Naive thymus-derived CD4-positive, alpha-beta T cell (primary cell): ENCODE results near the gene CPNE6. TPM values are rescaled to one million over a fixed set of nuclear protein-coding genes. Genes with fewer than 3 reads are reported as not detected.

Experiments
- ATAC-seq: fragments of 150-1000 bp; cut with Tn5 transposase; 2 replicates; pipeline ENCODE4 v1.10.0; 2021; ENCODE audit warnings: mild to moderate bottlenecking, moderate library complexity
- CTCF ChIA-PET: fragments of 350-600 bp; sonication (Branson Sonifier 250); formaldehyde crosslinking; loops from one replicate; lab custom pipeline; 2021; ENCODE audit warnings: antibody characterized with exemption; lab: Charles Lee
- POLR2A ChIA-PET: fragments of 350-600 bp; sonication (Branson Sonifier 250); formaldehyde crosslinking; loops from one replicate; lab custom pipeline; 2021; ENCODE audit warnings: antibody characterized with exemption, inconsistent platforms; lab: Charles Lee
- DNase-seq, 9 donors: peaks; one replicate each; pipeline versions ENCODE4 v3.0.0 to v3.0.0-alpha.2; 2020 to 2022; ENCODE audit warnings: mixed read lengths in 1 of 9
- H3K27ac ChIP-seq: one replicate; pipeline ENCODE4 v1.7.0; 2013; ENCODE audit warnings: mild to moderate bottlenecking, low read depth, low read length, moderate library complexity
- H3K27me3 ChIP-seq, 2 donors: one replicate each; pipeline ENCODE4 v1.7.0; 2013; ENCODE audit warnings: low read length in 2 of 2, mild to moderate bottlenecking in 2 of 2, moderate library complexity in 2 of 2; ENCODE audit not compliant: control insufficient read depth in 2 of 2, insufficient read depth in 2 of 2
- H3K36me3 ChIP-seq, 3 experiments: 1 replicate in 2 of 3; 2 replicates in 1 of 3; pipeline ENCODE4 v1.7.0; 2013; ENCODE audit warnings: low read length in 3 of 3, mild to moderate bottlenecking in 3 of 3, moderate library complexity in 1 of 3; ENCODE audit not compliant: insufficient read depth in 3 of 3, control insufficient read depth in 2 of 3
- H3K4me1 ChIP-seq, 2 donors: one replicate each; pipeline ENCODE4 v1.7.0; 2013; ENCODE audit warnings: low read length in 2 of 2, mild to moderate bottlenecking in 2 of 2, moderate library complexity in 1 of 2; ENCODE audit not compliant: control insufficient read depth in 2 of 2, insufficient read depth in 2 of 2
- H3K4me3 ChIP-seq: 2 replicates; pipeline ENCODE4 v1.7.0; 2013; ENCODE audit warnings: mild to moderate bottlenecking, low read length
- H3K9me3 ChIP-seq, 3 experiments: 1 replicate in 2 of 3; 2 replicates in 1 of 3; pipeline ENCODE4 v1.7.0; 2013; ENCODE audit warnings: low read length in 3 of 3; ENCODE audit not compliant: control insufficient read depth in 2 of 3
- H3K27ac Mint-ChIP-seq, 9 donors: one replicate each; pipeline ENCODE4 v1.8.0; 2020 to 2022; ENCODE audit warnings: mixed read lengths in 9 of 9, mild to moderate bottlenecking in 8 of 9, moderate library complexity in 5 of 9, inconsistent platforms in 2 of 9
- H3K27me3 Mint-ChIP-seq, 5 donors: one replicate each; pipeline ENCODE4 v1.8.0; 2021 to 2022; ENCODE audit warnings: mixed read lengths in 5 of 5, mild to moderate bottlenecking in 1 of 5
- H3K36me3 Mint-ChIP-seq, 5 donors: one replicate each; pipeline ENCODE4 v1.8.0; 2020 to 2022; ENCODE audit warnings: mixed read lengths in 5 of 5, mild to moderate bottlenecking in 3 of 5, inconsistent platforms in 1 of 5
- H3K4me1 Mint-ChIP-seq, 7 donors: one replicate each; pipeline ENCODE4 v1.8.0; 2020 to 2022; ENCODE audit warnings: mixed read lengths in 7 of 7, mild to moderate bottlenecking in 3 of 7, inconsistent platforms in 1 of 7
- H3K4me3 Mint-ChIP-seq, 10 donors: one replicate each; pipeline ENCODE4 v1.8.0; 2020 to 2022; ENCODE audit warnings: mild to moderate bottlenecking in 10 of 10, mixed read lengths in 10 of 10, moderate library complexity in 6 of 10, inconsistent platforms in 2 of 10
- H3K9me3 Mint-ChIP-seq, 11 donors: one replicate each; pipeline ENCODE4 v1.8.0; 2020 to 2022; ENCODE audit warnings: mixed read lengths in 11 of 11, mild to moderate bottlenecking in 4 of 11, inconsistent platforms in 1 of 11, moderate library complexity in 1 of 11
- intact Hi-C, 2 donors: fragments of 100-400 bp; cut with micrococcal nuclease; formaldehyde crosslinking; loops; one replicate each; pipeline ENCODE4 v1.15.1; 2023
- polyA plus RNA-seq, 2 donors: library from polyadenylated mRNA; unstranded; fragments of 300-500 nt; fragmentation: Illumina TruSeq; gene quantifications; one replicate each; pipeline ENCODE4 v1.2.3, GENCODE V29; 2021
- total RNA-seq, 6 experiments: library from RNA in 5 of 6; stranded (reverse) in 5 of 6; gene quantifications; 1 replicate in 5 of 6; 2 replicates in 1 of 6; pipeline ENCODE4 v1.2.3 and lab custom pipeline; 2021 to 2026

CPNE6 gene
- total and polyA plus RNA-seq, 7 experiments from 2014 or later = 0.12 TPM; not detected in 6

DNA sequence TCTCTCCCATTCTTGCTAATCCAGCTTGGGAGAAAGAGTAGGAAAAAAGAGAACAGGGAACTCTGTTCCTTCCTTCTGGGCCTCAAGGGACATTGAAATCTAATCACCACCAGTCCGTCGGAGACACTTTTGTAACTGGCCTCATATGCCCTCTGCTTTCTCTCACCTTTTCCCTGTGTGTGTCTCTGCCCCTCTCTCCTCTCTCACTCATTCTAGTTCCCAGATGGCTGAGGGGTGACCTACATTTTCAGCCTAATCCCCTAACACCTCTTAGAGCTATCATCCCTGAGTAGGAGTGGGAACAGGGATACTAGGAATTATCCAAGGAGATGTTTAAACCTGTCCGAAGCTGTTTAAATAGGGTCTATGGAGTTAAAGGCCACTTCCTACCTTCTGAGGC, 13.9 kb downstream of the CPNE6 start:
- intact Hi-C loops = no loop called here
- POLR2A ChIA-PET = interaction anchor here (0.6 to 1.8 kb wide), 4 partner anchors 18 to 60 kb away, joined by 3 to 6 read pairs (median 4); no protein-coding TSS in a partner anchor
- H3K27ac Mint-ChIP-seq = peak overlapping the region in 2 of 9 donors; percentile 34 to 65

DNA sequence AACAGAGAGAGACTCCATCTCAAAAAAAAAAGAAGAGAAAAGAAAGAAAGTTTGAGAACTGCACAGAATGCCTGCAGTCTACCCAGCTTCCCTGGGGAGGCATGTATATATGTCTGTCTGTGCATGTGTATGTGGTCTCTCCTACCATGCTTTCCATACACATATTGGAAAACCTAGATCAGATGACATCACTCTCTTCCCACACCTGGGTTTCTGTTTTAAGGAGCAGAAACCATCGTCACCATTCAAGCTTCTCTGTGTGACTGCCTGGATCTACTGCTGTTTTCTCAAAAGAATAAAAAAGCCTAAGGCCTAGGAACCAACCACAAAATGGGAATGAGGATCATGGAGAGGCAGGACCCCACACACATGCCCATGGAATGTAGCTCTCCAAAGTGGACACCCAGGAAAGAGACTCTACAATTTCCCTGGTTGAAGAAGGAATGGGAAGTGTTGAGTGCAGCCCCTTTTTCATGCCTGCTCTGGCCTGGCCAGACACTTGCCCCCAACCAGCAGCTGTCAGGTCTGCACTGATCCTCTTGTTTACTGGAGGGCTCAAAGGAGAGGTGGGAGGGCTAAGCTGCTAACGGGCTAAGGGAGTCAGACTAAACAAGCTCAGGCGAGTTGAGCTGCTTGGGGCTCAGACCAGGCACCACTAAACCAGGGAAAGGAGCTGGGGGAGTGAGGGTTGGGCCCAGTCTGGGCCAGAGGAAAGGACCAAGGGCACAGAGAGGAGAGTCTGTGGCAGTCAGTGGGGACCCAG, 15.0 kb downstream of the CPNE6 start:
- Histone ChIP-seq H3K27me3 (no peaks in the 10 kb centered on the region), H3K4me1 (peaks cover 0 to 5% of the 10 kb centered on the region in 2 donors), H3K4me3 (no peak overlapping the region), H3K9me3 (no peaks in the 10 kb centered on the region), H3K27ac (no peak overlapping the region), H3K36me3 (no peaks in the 10 kb centered on the region)
- H3K9me3 Mint-ChIP-seq = no peaks in the 10 kb centered on the region
- no peak for DNase-seq
- ChIA-PET CTCF (interaction anchor here (0.6 to 1.3 kb wide), 3 partner anchors 22 to 29 kb away, joined by 3 to 4 read pairs (median 4); no protein-coding TSS in a partner anchor), POLR2A (interaction anchor here (0.9 to 1.8 kb wide), 3 partner anchors 19 to 28 kb away, joined by 3 to 6 read pairs (median 3); no protein-coding TSS in a partner anchor)
- no peak for ATAC-seq
- H3K4me1 Mint-ChIP-seq = peaks cover 14 to 21% (median 17%) of the 10 kb centered on the region in 7 donors
- no peaks in the 10 kb centered on the region for H3K36me3 Mint-ChIP-seq
- peaks cover 0 to 14% (median 0%) of the 10 kb centered on the region in 5 donors for H3K27me3 Mint-ChIP-seq
- intact Hi-C loops = no loop called here
- H3K27ac Mint-ChIP-seq = peak overlapping the region in 1 of 9 donors; percentile 26
- no peak overlapping the region for H3K4me3 Mint-ChIP-seq

More for the DNA sequence above, 13.9 kb downstream of the CPNE6 start:
- Histone ChIP-seq H3K4me1 (peaks cover 7 to 13% of the 10 kb centered on the region in 2 donors), H3K9me3 (no peaks in the 10 kb centered on the region), H3K4me3 (no peak overlapping the region), H3K27ac (no peak overlapping the region), H3K36me3 (no peaks in the 10 kb centered on the region), H3K27me3 (no peaks in the 10 kb centered on the region)
- ATAC-seq (no peak), DNase-seq (no peak)
- Mint-ChIP-seq H3K36me3 (no peaks in the 10 kb centered on the region), H3K4me1 (peaks cover 16 to 21% (median 19%) of the 10 kb centered on the region in 7 donors), H3K4me3 (no peak overlapping the region), H3K9me3 (no peaks in the 10 kb centered on the region), H3K27me3 (peaks cover 0 to 14% (median 0%) of the 10 kb centered on the region in 5 donors)
- CTCF ChIA-PET = no interaction called here

GRCh38 chr14:24087004-24087403, 15.6 kb downstream of the CPNE6 start:
- no peaks in the 10 kb centered on the region for H3K36me3 Mint-ChIP-seq
- DNase-seq = no peak
- Histone ChIP-seq H3K4me3 (no peak overlapping the region), H3K36me3 (no peaks in the 10 kb centered on the region), H3K9me3 (no peaks in the 10 kb centered on the region), H3K27me3 (no peaks in the 10 kb centered on the region), H3K27ac (no peak overlapping the region), H3K4me1 (peaks cover 0 to under 1% of the 10 kb centered on the region in 2 donors)
- ChIA-PET POLR2A (interaction anchor here (1.8 kb wide), 1 partner anchor 29 kb away, joined by 6 read pairs; no protein-coding TSS in a partner anchor), CTCF (interaction anchor here (0.6 to 1.3 kb wide), 3 partner anchors 22 to 30 kb away, joined by 3 to 4 read pairs (median 4); no protein-coding TSS in a partner anchor)
- no peak overlapping the region for H3K4me3 Mint-ChIP-seq
- no peak for ATAC-seq
- H3K4me1 Mint-ChIP-seq = peaks cover 11 to 19% (median 14%) of the 10 kb centered on the region in 7 donors
- peak overlapping the region in 1 of 9 donors; percentile 26 for H3K27ac Mint-ChIP-seq
- H3K27me3 Mint-ChIP-seq = peaks cover 0 to 12% (median 0%) of the 10 kb centered on the region in 5 donors
- H3K9me3 Mint-ChIP-seq = no peaks in the 10 kb centered on the region
- intact Hi-C loops = no loop called here

DNA sequence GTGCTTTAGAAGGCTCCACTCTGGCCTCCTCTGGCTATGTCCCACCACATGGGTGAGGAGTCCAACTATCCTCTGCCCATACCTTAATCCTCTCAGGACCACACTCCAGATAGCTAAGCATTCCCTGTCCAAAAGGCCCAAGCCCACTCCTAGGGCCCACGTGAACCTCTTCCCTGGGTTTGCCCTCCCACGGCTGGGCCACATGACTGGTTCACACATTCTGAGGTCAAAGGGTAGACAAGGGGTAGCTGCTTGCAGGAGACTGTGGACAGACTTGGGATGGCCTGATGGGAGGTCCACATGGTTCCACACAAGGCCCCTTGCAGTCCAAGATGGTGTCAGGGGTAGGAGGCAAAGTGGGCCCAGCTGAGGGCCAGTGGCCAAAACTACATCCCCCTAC, 16.7 kb downstream of the CPNE6 start:
- no peak for DNase-seq
- H3K36me3 Mint-ChIP-seq = no peaks in the 10 kb centered on the region
- CTCF ChIA-PET = interaction anchor here (0.6 to 1.2 kb wide), 2 partner anchors 30 to 925 kb away, joined by 3 to 6 read pairs; no protein-coding TSS in a partner anchor
- no peaks in the 10 kb centered on the region for H3K9me3 Mint-ChIP-seq
- POLR2A ChIA-PET = no interaction called here
- no peaks in the 10 kb centered on the region for H3K27me3 ChIP-seq
- peaks cover 6 to 20% (median 15%) of the 10 kb centered on the region in 7 donors for H3K4me1 Mint-ChIP-seq
- no peak overlapping the region for H3K27ac ChIP-seq
- ATAC-seq = no peak
- intact Hi-C loops = no loop called here
- peaks cover 0 to 3% (median 0%) of the 10 kb centered on the region in 5 donors for H3K27me3 Mint-ChIP-seq
- no peaks in the 10 kb centered on the region for H3K36me3 ChIP-seq
- H3K4me1 ChIP-seq = no peaks in the 10 kb centered on the region
- H3K4me3 ChIP-seq = no peak overlapping the region
- no peaks in the 10 kb centered on the region for H3K9me3 ChIP-seq
- no peak overlapping the region for H3K4me3 Mint-ChIP-seq
- no peak overlapping the region for H3K27ac Mint-ChIP-seq

DNA sequence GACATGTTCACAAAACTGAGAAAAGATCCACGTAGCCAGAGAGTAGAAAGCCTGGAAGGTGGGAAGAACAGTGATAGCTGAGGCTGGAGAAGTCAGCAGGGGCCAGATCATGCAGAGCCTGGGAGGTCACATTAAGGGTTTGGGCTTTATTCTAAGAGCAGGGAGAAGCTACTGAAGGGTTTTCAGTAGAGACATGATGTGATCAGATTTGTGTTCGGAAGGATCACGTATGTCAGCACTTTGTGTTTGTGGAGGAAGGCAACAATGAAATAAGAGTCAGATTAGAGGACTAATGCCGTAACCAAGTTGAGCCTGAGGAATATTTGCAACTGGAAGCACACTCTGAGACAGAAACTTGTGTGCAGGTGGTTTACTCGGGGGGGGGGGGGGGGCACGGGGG, 18.5 kb downstream of the CPNE6 start:
- Mint-ChIP-seq H3K27ac (peak overlapping the region in 1 of 9 donors; percentile 48), H3K4me1 (peaks cover 14 to 30% (median 23%) of the 10 kb centered on the region in 7 donors), H3K27me3 (no peaks in the 10 kb centered on the region), H3K4me3 (no peak overlapping the region), H3K9me3 (no peaks in the 10 kb centered on the region), H3K36me3 (peaks cover 0 to 3% (median 0%) of the 10 kb centered on the region in 5 donors)
- H3K36me3 ChIP-seq = peaks cover 0 to 7% (median 0%) of the 10 kb centered on the region in 3 experiments
- ChIA-PET POLR2A (interaction anchor here (0.8 to 9.1 kb wide), 5 partner anchors 9 to 38 kb away, joined by 3 to 85 read pairs (median 50); partner anchors contain the start of genes CARMIL3, DCAF11 and NRL), CTCF (interaction anchor here (0.8 to 9.4 kb wide), 9 partner anchors 9 to 121 kb away, joined by 3 to 165 read pairs (median 6); no protein-coding TSS in a partner anchor)
- DNase-seq = no peak
- peaks cover 0 to 6% of the 10 kb centered on the region in 2 donors for H3K4me1 ChIP-seq
- H3K9me3 ChIP-seq = no peaks in the 10 kb centered on the region
- no peak for ATAC-seq
- H3K4me3 ChIP-seq = no peak overlapping the region
- no peaks in the 10 kb centered on the region for H3K27me3 ChIP-seq
- intact Hi-C loops = loop anchor here (1.0 to 5.0 kb wide), 6 partner anchors 9 to 458 kb away; partner anchors contain the start of gene IRF9 (in 1 of the 2)
- H3K27ac ChIP-seq = no peak overlapping the region

GRCh38 chr14:24092110-24092504, 20.7 kb downstream of the CPNE6 start:
- Mint-ChIP-seq H3K36me3 (peaks cover 0 to 19% (median 0%) of the 10 kb centered on the region in 5 donors), H3K27me3 (no peaks in the 10 kb centered on the region), H3K4me1 (peaks cover 28 to 47% (median 41%) of the 10 kb centered on the region in 7 donors), H3K4me3 (peak overlapping the region in 6 of 10 donors; percentile 3 to 99 (median 94)), H3K27ac (peak overlapping the region in 6 of 9 donors; percentile 78 to 97 (median 92)), H3K9me3 (no peaks in the 10 kb centered on the region)
- POLR2A ChIA-PET = interaction anchor here (1.2 to 9.1 kb wide), 5 partner anchors 11 to 35 kb away, joined by 3 to 85 read pairs (median 50); partner anchors contain the start of genes DCAF11 and NRL
- intact Hi-C loops = loop anchor here in 1 of 2 donors (5.0 kb wide), 1 partner anchor 460 kb away; no protein-coding TSS in a partner anchor
- Histone ChIP-seq H3K27me3 (no peaks in the 10 kb centered on the region), H3K27ac (no peak overlapping the region), H3K4me1 (peaks cover 6 to 16% of the 10 kb centered on the region in 2 donors), H3K4me3 (no peak overlapping the region), H3K36me3 (peaks cover 0 to 7% (median 0%) of the 10 kb centered on the region in 3 experiments), H3K9me3 (no peaks in the 10 kb centered on the region)
- ATAC-seq (no peak), DNase-seq (no peak)
- CTCF ChIA-PET = interaction anchor here (0.7 to 9.4 kb wide), 5 partner anchors 12 to 401 kb away, joined by 3 to 165 read pairs (median 49); no protein-coding TSS in a partner anchor
